ENCODE results near the gene CMTM4. TPM values are rescaled to one million over a fixed set of nuclear protein-coding genes. Genes with fewer than 3 reads are reported as not detected.

Gene CMTM4
- total and polyA plus RNA-seq, 2 donors (not counting 1 experiment from before 2014, with no cell fraction given), result 0.06 to 0.59 TPM

DNA sequence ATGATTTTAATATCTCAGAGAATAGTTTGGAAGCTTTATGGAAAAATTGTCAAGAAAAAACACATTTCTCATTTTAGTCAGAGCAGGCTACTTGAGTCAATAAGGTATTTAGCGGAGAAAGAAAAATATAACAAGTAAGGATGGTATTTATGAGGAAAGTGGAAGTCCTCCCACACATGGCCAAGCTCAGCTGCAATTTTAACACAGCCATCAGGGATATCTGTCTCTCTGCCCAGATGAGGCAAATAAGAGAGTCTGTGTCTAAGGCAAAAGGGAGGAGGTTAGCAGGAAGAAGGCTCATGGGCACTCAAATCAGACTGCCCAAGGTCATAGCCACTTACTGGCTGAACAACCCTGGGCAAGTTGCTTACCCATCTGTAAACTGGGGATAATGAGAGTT, 122.5 kb downstream of the CMTM4 start:
- Histone ChIP-seq H3K27me3 (replicated peaks in 1 of 4; ENCODE audit: control extremely low read depth in 1 of 4, control insufficient read depth in 3 of 4, insufficient read depth in 4 of 4, low read length in 3 of 4) (peaks cover 0 to 23% (median 19%) of the 10 kb centered on the region in 4 experiments), H3K4me1 (ENCODE audit: control insufficient read depth in 2 of 2, insufficient read depth in 2 of 2, low read length in 2 of 2) (peaks cover 8 to 14% of the 10 kb centered on the region in 2 donors), H3K9ac (ENCODE audit: low read length) (no peak overlapping the region), H3K4me3 (ENCODE audit: control extremely low read depth in 1 of 5, extremely low read depth in 1 of 5, insufficient read depth in 1 of 5, low read depth in 2 of 5, low read length in 4 of 5) (no peak overlapping the region), H4K20me1 (ENCODE audit: control insufficient read depth, insufficient read depth, low read length, poor library complexity, severe bottlenecking) (peaks cover 10% of the 10 kb centered on the region), H3K9me3 (ENCODE audit: control extremely low read depth in 1 of 3, control insufficient read depth in 2 of 3, insufficient read depth in 1 of 3, low read length in 2 of 3) (peaks cover 0 to 2% (median 0%) of the 10 kb centered on the region in 3 donors), H3K36me3 (replicated peaks in 1 of 2; ENCODE audit: control extremely low read depth in 1 of 2, control insufficient read depth in 1 of 2, extremely low read depth in 1 of 2, insufficient read depth in 2 of 2, low read length in 1 of 2) (no peaks in the 10 kb centered on the region), H3K27ac (ENCODE audit: low read length in 2 of 2) (no peak overlapping the region), H3K4me2 (replicated peaks; ENCODE audit: low read depth, low read length, poor library complexity, severe bottlenecking) (no peak overlapping the region), H2AFZ (ENCODE audit: insufficient read depth, low read depth, low read length, poor library complexity, severe bottlenecking) (no peak overlapping the region), H3K79me2 (ENCODE audit: control insufficient read depth, insufficient read depth, low read length) (no peaks in the 10 kb centered on the region)
- Mint-ChIP-seq H3K4me3 (no peak overlapping the region), H3K27ac (no peak overlapping the region), H3K27me3 (peaks cover 25% of the 10 kb centered on the region), H3K4me1 (peaks cover 10% of the 10 kb centered on the region), H3K9me3 (ENCODE audit: insufficient read depth) (no peaks in the 10 kb centered on the region)
- CTCF ChIA-PET, result interaction anchor here (0.7 kb wide), 1 partner anchor 93 kb away, joined by 3 read pairs; no protein-coding TSS in a partner anchor
- intact Hi-C loops (cut with micrococcal nuclease), result no loop called here
- TF ChIP-seq EZH2 (IDR thresholded peaks at IDR 0.05; ENCODE audit: borderline replicate concordance, insufficient read depth, low read depth, low read length, poor library complexity, severe bottlenecking) (no peak), CTCF (IDR thresholded peaks at IDR 0.05) (no peak)
- WGBS (ENCODE audit: insufficient coverage), result no CpG with 5 or more reads among the region's 1 CpG
- no peak for ATAC-seq (ENCODE audit: low read depth)
- POLR2A ChIA-PET, result no interaction called here
- no peak for DNase-seq

- Mint-ChIP-seq H3K27ac (no peak overlapping the region), H3K4me1 (no peaks in the 10 kb centered on the region), H3K27me3 (peaks cover 9% of the 10 kb centered on the region), H3K4me3 (no peak overlapping the region), H3K9me3 (ENCODE audit: insufficient read depth) (no peaks in the 10 kb centered on the region)
- CTCF ChIA-PET, result interaction anchor here (0.8 to 2.4 kb wide), 4 partner anchors 20 to 166 kb away, joined by 3 to 7 read pairs (median 4); partner anchors contain the start of gene CKLF
- H4K20me1 ChIP-seq (ENCODE audit: control insufficient read depth, insufficient read depth, low read length, poor library complexity, severe bottlenecking), result peaks cover 5% of the 10 kb centered on the region
- H2AFZ ChIP-seq (ENCODE audit: insufficient read depth, low read depth, low read length, poor library complexity, severe bottlenecking), result no peak overlapping the region
- no peaks in the 10 kb centered on the region for H3K79me2 ChIP-seq (ENCODE audit: control insufficient read depth, insufficient read depth, low read length)
- POLR2A ChIA-PET, result interaction anchor here (0.5 kb wide), 1 partner anchor 23 kb away, joined by 3 read pairs; no protein-coding TSS in a partner anchor
- no peaks in the 10 kb centered on the region for H3K9me3 ChIP-seq (ENCODE audit: control extremely low read depth in 1 of 3, control insufficient read depth in 2 of 3, insufficient read depth in 1 of 3, low read length in 2 of 3)
- no peak overlapping the region for H3K9ac ChIP-seq (ENCODE audit: low read length)
- DNase-seq, result no peak
- WGBS (ENCODE audit: insufficient coverage), result 0% methylated on average over 2 of the region's 2 CpGs
- H3K27ac ChIP-seq (ENCODE audit: low read length in 2 of 2), result no peak overlapping the region
- no peak for ATAC-seq (ENCODE audit: low read depth)
- TF ChIP-seq CTCF (IDR thresholded peaks at IDR 0.05) (no peak), EZH2 (IDR thresholded peaks at IDR 0.05; ENCODE audit: borderline replicate concordance, insufficient read depth, low read depth, low read length, poor library complexity, severe bottlenecking) (no peak)
- intact Hi-C loops (cut with micrococcal nuclease), result no loop called here
- H3K4me2 ChIP-seq (replicated peaks; ENCODE audit: low read depth, low read length, poor library complexity, severe bottlenecking), result no peak overlapping the region
- H3K36me3 ChIP-seq (replicated peaks in 1 of 2; ENCODE audit: control extremely low read depth in 1 of 2, control insufficient read depth in 1 of 2, extremely low read depth in 1 of 2, insufficient read depth in 2 of 2, low read length in 1 of 2), result no peaks in the 10 kb centered on the region
- no peaks in the 10 kb centered on the region for H3K4me1 ChIP-seq (ENCODE audit: control insufficient read depth in 2 of 2, insufficient read depth in 2 of 2, low read length in 2 of 2)
- H3K4me3 ChIP-seq (ENCODE audit: control extremely low read depth in 1 of 5, extremely low read depth in 1 of 5, insufficient read depth in 1 of 5, low read depth in 2 of 5, low read length in 4 of 5), result no peak overlapping the region
- H3K27me3 ChIP-seq (replicated peaks in 1 of 4; ENCODE audit: control extremely low read depth in 1 of 4, control insufficient read depth in 3 of 4, insufficient read depth in 4 of 4, low read length in 3 of 4), result peaks cover 0 to 6% (median 3%) of the 10 kb centered on the region in 4 experiments
Measured at GRCh38 chr16:66572356-66572755, 124.2 kb downstream of the CMTM4 start.

Measured in B cell (primary cell).